Coronary artery (tissue), 2 donors: ENCODE data around the gene MAP4K3.

Experiments used
- DNase-seq: peaks from one replicate; pipeline ENCODE4 v3.0.0-alpha.2; 2017; ENCODE audit warnings: low spot score
- H3K27ac ChIP-seq, 2 donors: fragments of 200-600 bp; sonication (generic); one replicate each; pipeline ENCODE4 v1.5.1; 2016 to 2019
- H3K4me3 ChIP-seq: fragments of 200-600 bp; sonication (generic); 2 replicates; pipeline ENCODE4 v1.5.1; 2016; ENCODE audit warnings: mild to moderate bottlenecking, moderate library complexity
- TF ChIP-seq, protein P1 (sequence below): fragments of 200-600 bp; sonication (generic); IDR thresholded peaks from one replicate; pipeline ENCODE4 v1.5.1; 2019; ENCODE audit warnings: antibody characterized with exemption

MAP4K3 gene

DNA sequence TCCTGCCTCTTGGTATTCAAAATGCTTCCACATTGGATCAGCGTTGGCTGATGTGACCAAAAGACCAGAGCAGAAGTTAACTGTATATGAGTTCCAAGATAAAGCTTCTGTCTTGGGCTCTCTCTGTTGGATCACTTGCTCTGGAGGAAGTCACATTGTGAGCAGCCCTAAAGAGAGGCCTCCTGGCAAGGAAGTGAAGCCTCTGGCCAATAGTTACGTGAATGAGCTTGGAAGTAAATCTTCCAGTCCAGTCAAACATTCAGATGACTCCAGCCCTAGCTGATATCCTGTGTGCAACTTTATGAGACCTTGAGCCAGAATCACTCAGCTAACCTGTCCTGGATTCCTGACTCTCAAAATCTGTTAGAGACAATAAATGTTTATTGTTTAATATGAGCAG is 125.6 kb downstream of the MAP4K3 start:
- no peak for DNase-seq
- TF ChIP-seq, protein P1, sequence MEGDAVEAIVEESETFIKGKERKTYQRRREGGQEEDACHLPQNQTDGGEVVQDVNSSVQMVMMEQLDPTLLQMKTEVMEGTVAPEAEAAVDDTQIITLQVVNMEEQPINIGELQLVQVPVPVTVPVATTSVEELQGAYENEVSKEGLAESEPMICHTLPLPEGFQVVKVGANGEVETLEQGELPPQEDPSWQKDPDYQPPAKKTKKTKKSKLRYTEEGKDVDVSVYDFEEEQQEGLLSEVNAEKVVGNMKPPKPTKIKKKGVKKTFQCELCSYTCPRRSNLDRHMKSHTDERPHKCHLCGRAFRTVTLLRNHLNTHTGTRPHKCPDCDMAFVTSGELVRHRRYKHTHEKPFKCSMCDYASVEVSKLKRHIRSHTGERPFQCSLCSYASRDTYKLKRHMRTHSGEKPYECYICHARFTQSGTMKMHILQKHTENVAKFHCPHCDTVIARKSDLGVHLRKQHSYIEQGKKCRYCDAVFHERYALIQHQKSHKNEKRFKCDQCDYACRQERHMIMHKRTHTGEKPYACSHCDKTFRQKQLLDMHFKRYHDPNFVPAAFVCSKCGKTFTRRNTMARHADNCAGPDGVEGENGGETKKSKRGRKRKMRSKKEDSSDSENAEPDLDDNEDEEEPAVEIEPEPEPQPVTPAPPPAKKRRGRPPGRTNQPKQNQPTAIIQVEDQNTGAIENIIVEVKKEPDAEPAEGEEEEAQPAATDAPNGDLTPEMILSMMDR = no peak
- Histone ChIP-seq H3K27ac (no peak overlapping the region), H3K4me3 (no peak overlapping the region)

DNA sequence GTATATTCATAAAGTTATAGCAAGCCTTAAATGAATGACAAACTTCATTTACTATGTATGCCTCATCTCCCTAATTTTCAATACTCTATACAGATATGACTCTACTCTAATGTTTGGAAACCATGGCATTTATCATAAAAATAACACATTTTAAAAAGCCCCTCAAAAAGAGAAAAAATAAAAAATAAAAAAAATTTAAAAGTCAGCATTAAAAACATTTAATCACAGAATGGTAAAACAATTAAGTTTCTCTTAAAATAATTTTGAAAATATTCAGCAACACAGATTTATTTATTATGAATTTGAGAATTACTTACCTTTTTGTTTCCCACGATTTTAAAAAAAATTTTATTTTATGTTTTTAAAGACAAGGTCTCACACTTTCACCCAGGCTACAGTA is 128.3 kb downstream of the MAP4K3 start:
- H3K27ac ChIP-seq = no peak overlapping the region
- H3K4me3 ChIP-seq = no peak overlapping the region
- TF ChIP-seq, protein P1 = no peak
- no peak for DNase-seq

DNA sequence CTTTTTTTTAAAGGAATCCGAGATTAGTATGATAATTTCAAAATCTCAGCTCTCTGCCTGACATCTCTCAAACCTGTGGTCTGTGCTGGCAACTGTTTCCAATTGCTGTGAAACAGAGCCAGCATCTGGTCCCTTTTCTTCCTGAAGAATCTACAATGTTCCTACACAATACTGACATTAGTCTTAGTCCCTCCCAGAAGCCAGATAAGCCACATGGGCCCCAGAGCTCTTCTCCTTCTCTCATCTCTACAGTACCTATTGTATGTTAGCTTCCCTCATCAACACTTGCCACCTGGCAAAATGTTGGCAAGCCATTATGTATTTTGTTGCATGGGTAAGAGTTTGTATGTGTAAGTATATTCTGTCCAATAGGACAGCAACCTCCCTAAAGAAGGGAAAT is 130.5 kb downstream of the MAP4K3 start:
- H3K27ac ChIP-seq = no peak overlapping the region
- H3K4me3 ChIP-seq = no peak overlapping the region
- no peak for DNase-seq
- TF ChIP-seq, protein P1 = no peak

DNA sequence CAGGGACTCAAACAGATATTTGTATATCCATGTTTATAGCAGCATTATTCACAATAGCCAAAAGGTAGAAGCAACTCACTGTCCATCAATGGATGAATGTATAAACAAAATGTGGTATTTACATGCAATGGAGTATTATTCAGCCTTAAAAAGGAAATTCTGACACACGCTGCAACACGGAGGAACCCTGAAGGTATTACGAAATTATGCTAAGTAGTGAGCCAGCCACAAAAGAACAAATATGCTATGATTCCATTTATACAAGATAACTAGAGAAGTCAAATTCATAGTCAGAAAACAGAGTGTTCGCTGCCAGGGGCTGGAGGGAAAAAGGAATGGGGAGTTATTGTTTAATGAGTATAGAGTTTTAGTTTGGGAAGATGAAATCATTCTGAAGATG is 132.4 kb downstream of the MAP4K3 start:
- no peak overlapping the region for H3K4me3 ChIP-seq
- TF ChIP-seq, protein P1 = no peak
- H3K27ac ChIP-seq = no peak overlapping the region
- no peak for DNase-seq

DNA sequence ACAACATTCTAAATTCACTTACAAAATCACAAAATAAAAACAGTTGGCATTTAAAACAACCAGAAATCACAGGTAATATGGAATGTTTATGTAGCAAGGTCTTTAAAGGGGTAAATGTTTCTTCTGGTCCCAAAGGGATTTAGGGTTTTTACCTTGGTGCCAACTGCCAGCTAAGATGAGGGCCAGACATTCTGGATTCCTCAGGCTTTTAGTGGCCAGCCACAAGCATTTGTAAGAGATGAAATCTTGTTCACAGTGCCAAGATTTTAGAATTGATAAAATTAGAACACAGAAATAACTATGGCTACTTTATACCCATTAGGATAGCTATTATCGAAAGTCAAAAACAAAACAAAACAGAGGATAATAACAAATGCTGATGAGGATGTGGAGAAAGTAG is 132.9 kb downstream of the MAP4K3 start:
- TF ChIP-seq, protein P1 = no peak
- H3K27ac ChIP-seq = no peak overlapping the region
- no peak overlapping the region for H3K4me3 ChIP-seq
- no peak for DNase-seq

DNA sequence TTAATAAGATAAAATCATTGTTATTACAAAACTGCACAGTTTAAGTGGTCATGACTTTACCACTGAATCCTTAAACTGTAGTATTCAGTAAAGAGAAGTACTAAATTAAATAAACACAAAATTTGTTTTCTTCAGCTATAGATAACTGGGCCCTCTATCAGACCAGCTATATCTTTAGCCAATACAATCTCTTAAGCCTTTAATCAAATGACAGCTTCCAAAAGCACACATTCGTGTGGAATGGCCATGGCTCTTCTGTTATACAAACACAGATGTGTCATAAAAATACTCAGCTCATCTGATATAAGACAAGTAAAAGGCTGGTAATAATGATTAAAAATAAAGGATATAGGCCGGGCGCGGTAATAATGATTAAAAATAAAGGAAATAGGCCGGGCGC is 135.7 kb downstream of the MAP4K3 start:
- no peak for DNase-seq
- TF ChIP-seq, protein P1 = no peak
- Histone ChIP-seq H3K4me3 (no peak overlapping the region), H3K27ac (no peak overlapping the region)

DNA sequence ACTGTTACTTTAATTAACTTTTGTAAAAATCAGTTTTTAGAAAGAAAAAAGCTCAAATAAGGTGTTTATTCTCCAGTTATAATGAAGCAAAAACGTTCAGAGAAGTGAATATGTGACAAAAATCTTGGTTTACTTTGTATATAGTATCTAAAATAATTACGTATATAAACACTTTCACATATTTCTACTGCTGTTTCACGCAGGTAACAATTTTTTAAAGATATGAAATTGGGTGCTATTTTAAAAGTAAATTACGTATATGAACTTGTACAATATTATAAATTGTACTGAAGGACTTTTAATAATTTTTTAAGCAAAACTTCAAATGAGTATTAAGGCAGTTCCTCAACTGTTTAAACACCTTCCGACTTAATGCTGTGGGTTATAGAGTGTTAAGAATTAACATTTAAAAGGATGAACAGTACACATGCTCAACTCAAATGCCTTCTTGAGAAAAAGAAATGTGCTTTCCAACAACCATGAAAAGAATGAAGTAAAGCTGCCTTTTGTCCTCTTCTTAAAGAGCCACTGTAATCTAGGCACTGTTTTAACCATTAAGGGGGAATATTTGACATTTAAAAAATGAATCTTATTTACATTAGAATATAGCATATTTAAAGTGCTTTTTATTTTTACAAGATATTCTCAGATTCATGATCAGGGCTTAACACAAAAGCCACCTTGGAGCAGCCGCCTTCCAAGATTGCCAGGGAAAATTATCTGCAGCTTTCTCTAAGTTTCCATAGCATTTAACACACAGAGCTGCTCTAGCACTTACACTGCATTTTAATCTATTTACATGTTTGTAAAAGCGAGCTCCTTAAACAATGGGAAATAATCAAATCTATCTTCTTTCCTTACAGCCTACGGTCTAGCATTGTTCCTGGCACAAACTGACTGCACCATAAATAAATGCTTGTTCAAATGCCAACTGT is 136.8 kb downstream of the MAP4K3 start:
- DNase-seq = no peak
- Histone ChIP-seq H3K27ac (no peak overlapping the region), H3K4me3 (no peak overlapping the region)
- TF ChIP-seq, protein P1 = no peak
